Adrenal gland (tissue), 5 donors: ENCODE measurements around the gene SIM1.

ENCODE experiments used
- POLR2A ChIP-seq, 2 donors: fragments of 450-650 bp; IDR thresholded peaks; one replicate each; pipeline ENCODE4 v1.6.1; 2017; ENCODE audit warnings: antibody characterized with exemption in 2 of 2, mild to moderate bottlenecking in 2 of 2, moderate library complexity in 1 of 2
- TF ChIP-seq, protein P1 (sequence below), 6 experiments: fragments of 450-650 bp in 4 of 6; fragments of 200-600 bp in 2 of 6; sonication (generic) in 1 of 6; IDR thresholded peaks; 1 replicate in 5 of 6; 2 replicates in 1 of 6; pipeline versions ENCODE4 v1.5.1 to v1.8.0; 2016 to 2021; ENCODE audit warnings: antibody characterized with exemption in 6 of 6, mild to moderate bottlenecking in 2 of 6, moderate library complexity in 1 of 6
- donor health status: DM: no; HTN: no; CAD: no.

- TF ChIP-seq POLR2A (IDR thresholded peaks at IDR 0.05) = no peak
- TF ChIP-seq, protein P1, sequence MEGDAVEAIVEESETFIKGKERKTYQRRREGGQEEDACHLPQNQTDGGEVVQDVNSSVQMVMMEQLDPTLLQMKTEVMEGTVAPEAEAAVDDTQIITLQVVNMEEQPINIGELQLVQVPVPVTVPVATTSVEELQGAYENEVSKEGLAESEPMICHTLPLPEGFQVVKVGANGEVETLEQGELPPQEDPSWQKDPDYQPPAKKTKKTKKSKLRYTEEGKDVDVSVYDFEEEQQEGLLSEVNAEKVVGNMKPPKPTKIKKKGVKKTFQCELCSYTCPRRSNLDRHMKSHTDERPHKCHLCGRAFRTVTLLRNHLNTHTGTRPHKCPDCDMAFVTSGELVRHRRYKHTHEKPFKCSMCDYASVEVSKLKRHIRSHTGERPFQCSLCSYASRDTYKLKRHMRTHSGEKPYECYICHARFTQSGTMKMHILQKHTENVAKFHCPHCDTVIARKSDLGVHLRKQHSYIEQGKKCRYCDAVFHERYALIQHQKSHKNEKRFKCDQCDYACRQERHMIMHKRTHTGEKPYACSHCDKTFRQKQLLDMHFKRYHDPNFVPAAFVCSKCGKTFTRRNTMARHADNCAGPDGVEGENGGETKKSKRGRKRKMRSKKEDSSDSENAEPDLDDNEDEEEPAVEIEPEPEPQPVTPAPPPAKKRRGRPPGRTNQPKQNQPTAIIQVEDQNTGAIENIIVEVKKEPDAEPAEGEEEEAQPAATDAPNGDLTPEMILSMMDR (IDR thresholded peaks at IDR 0.05) = no peak
Observed at GRCh38 chr6:100339574-100340255, 125.0 kb downstream of the SIM1 start.
